Kidney (tissue), 14 donors: ENCODE results near the gene PPP6R2. TPM values are rescaled to one million over a fixed set of nuclear protein-coding genes. Genes with fewer than 3 reads are reported as not detected.
A peak's percentile ranks its signal among the peaks of the same experiment; 100 is the strongest.

ENCODE experiments used
- DNase-seq, 5 donors: peaks; one replicate each; pipeline ENCODE4 v3.0.0-alpha.2; 2013 to 2020
- FAIRE-seq: peaks from 2 replicates; lab custom pipeline; 2012; peaks lifted over from hg19 to GRCh38; lab: Jason Lieb, UNC
- H3K27ac ChIP-seq, 2 donors: one replicate each; pipeline ENCODE4 v1.7.0; 2013; ENCODE audit warnings: low read depth in 2 of 2, low read length in 2 of 2, inconsistent platforms in 1 of 2
- H3K27me3 ChIP-seq: one replicate; pipeline ENCODE4 v1.7.1; 2013; ENCODE audit warnings: low read length, inconsistent platforms; ENCODE audit not compliant: control insufficient read depth, insufficient read depth
- H3K36me3 ChIP-seq, 3 donors: one replicate each; pipeline versions ENCODE4 v1.7.0 to v1.7.1; 2013; ENCODE audit warnings: low read length in 3 of 3, control low read depth in 1 of 3, inconsistent platforms in 1 of 3; ENCODE audit not compliant: insufficient read depth in 3 of 3, control insufficient read depth in 2 of 3
- H3K4me1 ChIP-seq, 3 donors: one replicate each; pipeline versions ENCODE4 v1.7.0 to v1.7.1; 2013; ENCODE audit warnings: low read length in 3 of 3, inconsistent platforms in 1 of 3, low read depth in 1 of 3; ENCODE audit not compliant: control insufficient read depth in 2 of 3, insufficient read depth in 2 of 3
- H3K4me3 ChIP-seq, 3 donors: one replicate each; pipeline versions ENCODE4 v1.7.0 to v1.8.1; 2013; ENCODE audit warnings: low read length in 3 of 3, control low read depth in 1 of 3, inconsistent platforms in 1 of 3
- H3K9ac ChIP-seq, 3 donors: one replicate each; pipeline versions ENCODE4 v1.7.0 to v1.7.1; 2013; ENCODE audit warnings: low read length in 3 of 3, control low read depth in 1 of 3, inconsistent platforms in 1 of 3
- H3K9me3 ChIP-seq, 3 donors: one replicate each; pipeline versions ENCODE4 v1.7.0 to v1.7.1; 2013; ENCODE audit warnings: low read length in 3 of 3, control low read depth in 1 of 3, inconsistent platforms in 1 of 3; ENCODE audit not compliant: control insufficient read depth in 2 of 3, insufficient read depth in 1 of 3
- CTCF ChIP-seq: IDR thresholded peaks from 3 replicates; pipeline ENCODE4 v1.5.1; 2012; ENCODE audit warnings: mild to moderate bottlenecking, moderate library complexity, borderline replicate concordance; ENCODE audit not compliant: insufficient read depth; ENCODE audit errors: extremely low read depth
- intact Hi-C: fragments of 100-400 bp; cut with DNase I; formaldehyde crosslinking; loops from one replicate; pipeline ENCODE4 v1.11.1; 2022
- polyA plus RNA-seq: library from polyadenylated mRNA; stranded (reverse); fragments of 350-450 nt; fragmentation: Illumina TruSeq; extraction: RNeasy Lipid Tissue Mini Kit (QIAGEN cat#74804); gene quantifications from one replicate; pipeline ENCODE4 v1.2.3, GENCODE V29; 2014; ENCODE audit warnings: low read depth, low replicate concordance; ENCODE audit not compliant: insufficient read depth
- total RNA-seq: library from RNA; stranded (reverse); fragmentation: NEBNext Ultra II Directional; extraction: Animal tissue kit (Norgen Biotek cat#: 25700); gene quantifications from one replicate; pipeline ENCODE4 v1.2.1, GENCODE V29; 2021
- donor health status: control.
- donor health status: control.
- donor health status: control.
- donor health status: control.
- donor health status: control.
- donor health status: DM: yes; HTN: yes; CAD: no.
- donor health status: Normal renal cell carcinoma (clear cell type).

Gene PPP6R2
- total and polyA plus RNA-seq, 2 donors from 2014 or later: 39.4 to 53.8 TPM

DNA sequence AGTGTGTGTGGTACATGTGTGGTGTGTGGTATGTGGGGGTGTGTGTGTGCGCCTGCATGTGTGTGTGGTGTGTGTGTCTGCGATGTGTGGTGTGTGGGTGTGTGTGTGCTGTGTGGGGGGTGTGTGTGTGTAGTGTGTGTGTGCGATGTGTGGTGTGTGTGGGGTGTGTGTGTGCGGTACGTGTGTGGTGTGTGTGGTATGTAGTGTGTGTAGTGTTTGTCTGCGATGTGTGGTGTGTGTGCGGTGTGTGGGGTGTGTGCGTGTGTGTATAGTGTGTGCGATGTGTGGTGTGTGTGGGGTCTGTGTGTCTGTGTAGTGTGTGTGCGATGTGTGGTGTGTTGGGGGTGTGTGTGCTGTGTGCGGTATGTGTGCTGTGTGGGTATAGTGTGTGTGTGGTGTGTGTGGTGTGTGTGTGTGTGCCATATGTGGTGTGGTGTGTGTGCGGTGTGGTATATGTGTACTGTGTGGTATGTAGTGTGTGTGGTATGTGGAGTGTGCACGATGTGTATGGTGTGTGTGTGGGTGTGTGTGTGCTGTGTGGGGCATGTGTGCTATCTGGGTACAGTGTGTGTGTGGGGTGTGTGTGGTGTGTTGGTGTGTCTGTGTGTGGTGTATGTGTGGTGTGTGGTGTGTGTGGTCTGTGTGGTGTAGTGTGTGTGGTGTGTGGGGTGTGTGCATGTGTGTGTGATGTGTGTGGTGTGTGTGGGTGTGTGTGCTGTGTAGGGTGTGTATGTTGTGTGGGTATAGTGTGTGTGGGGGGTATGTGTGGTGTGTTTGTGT, 5.7 kb upstream of the PPP6R2 start:
- Histone ChIP-seq H3K36me3 (peaks cover 0 to 2% (median 0%) of the 10 kb centered on the region in 3 donors), H3K9ac (no peak overlapping the region), H3K9me3 (peaks cover 0 to 14% (median 0%) of the 10 kb centered on the region in 3 donors), H3K27me3 (no peaks in the 10 kb centered on the region), H3K27ac (no peak overlapping the region), H3K4me1 (peaks cover 0 to 3% (median 0%) of the 10 kb centered on the region in 3 donors), H3K4me3 (peak overlapping the region in 1 of 3 donors; percentile 12)
- no peak for FAIRE-seq
- DNase-seq: no peak
- intact Hi-C loops: loop anchor here (5.0 kb wide), 1 partner anchor 75 kb away; the partner anchor contains the start of gene MAPK12
- no peak for TF ChIP-seq CTCF

DNA sequence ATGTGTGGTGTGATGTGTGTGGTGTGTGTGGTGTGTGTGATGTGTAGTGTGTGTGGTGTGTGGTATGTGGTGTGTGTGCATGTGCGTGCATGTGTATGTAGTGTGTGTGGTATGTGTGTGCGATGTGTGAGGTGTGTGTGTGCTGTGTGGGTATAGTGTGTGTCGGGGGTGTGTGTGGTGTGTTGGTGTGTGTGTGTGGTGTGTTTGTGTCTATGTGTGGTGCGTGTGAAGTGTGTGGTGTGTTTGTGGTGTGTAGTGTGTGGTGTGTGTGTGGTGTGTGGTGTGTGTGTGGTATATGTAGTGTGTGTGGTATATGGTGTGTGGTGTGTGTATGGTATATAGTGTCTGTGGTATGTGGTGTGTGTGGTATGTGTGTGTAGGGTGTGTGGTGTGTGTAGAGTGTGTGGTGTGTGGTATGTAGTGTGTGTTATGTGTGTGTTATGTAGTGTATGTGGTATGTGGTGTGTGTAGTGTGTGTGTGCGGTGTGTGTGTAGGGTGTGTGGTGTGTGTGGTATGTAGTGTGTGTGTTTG, 5.0 kb upstream of the PPP6R2 start:
- no peak overlapping the region for H3K9ac ChIP-seq
- H3K4me1 ChIP-seq: peaks cover 0 to 6% (median 0%) of the 10 kb centered on the region in 3 donors
- H3K27ac ChIP-seq: no peak overlapping the region
- DNase-seq (no peak), FAIRE-seq (no peak)
- TF ChIP-seq CTCF: no peak
- no peaks in the 10 kb centered on the region for H3K27me3 ChIP-seq
- intact Hi-C loops: loop anchor here (5.0 kb wide), 1 partner anchor 76 kb away; the partner anchor contains the start of gene MAPK12
- H3K9me3 ChIP-seq: peaks cover 0 to 14% (median 0%) of the 10 kb centered on the region in 3 donors
- H3K4me3 ChIP-seq: peak overlapping the region in 1 of 3 donors; percentile 12
- peaks cover 0 to 2% (median 0%) of the 10 kb centered on the region in 3 donors for H3K36me3 ChIP-seq

DNA sequence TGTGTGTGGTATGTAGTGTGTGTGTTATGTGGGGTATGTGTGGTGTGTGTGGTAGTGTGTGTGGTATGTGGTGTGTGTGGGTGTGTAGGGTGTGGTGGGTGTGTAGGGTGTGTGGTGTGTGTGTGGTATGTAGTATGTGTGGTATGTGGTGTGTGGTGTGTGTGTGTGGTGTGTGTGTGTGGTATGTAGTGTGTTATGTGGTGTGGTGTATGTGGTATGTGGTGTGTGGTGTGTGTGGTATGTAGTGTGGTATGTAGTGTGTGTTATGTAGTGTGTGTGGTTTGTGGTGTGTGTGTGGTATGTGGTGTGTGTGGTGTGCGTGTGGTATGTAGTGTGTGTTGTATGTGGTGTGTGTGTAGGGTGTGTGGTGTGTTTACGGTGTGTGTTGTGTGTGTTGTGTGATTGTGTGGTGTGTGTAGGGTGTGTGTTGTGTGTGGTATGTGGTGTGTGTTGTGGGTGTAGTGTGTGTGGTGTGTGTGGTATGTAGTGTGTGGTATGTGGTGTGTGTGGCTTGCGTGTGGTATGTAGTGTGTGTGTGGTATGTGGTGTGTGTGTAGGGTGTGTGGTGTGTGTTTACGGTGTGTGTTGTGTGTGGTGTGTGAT, 4.2 kb upstream of the PPP6R2 start:
- no peak for FAIRE-seq
- H3K27me3 ChIP-seq: no peaks in the 10 kb centered on the region
- H3K9ac ChIP-seq: peak overlapping the region in 1 of 3 donors; percentile 8
- intact Hi-C loops: loop anchor here (5.0 kb wide), 1 partner anchor 77 kb away; the partner anchor contains the start of gene MAPK12
- H3K9me3 ChIP-seq: peaks cover 0 to 14% (median 0%) of the 10 kb centered on the region in 3 donors
- peak overlapping the region in 1 of 3 donors; percentile 50 for H3K4me3 ChIP-seq
- H3K36me3 ChIP-seq: peaks cover 0 to 2% (median 0%) of the 10 kb centered on the region in 3 donors
- DNase-seq: no peak
- H3K4me1 ChIP-seq: peaks cover 0 to 6% (median 0%) of the 10 kb centered on the region in 3 donors
- no peak for TF ChIP-seq CTCF
- H3K27ac ChIP-seq: no peak overlapping the region
